ENCODE results near the gene LAMA1. TPM values are rescaled to one million over a fixed set of nuclear protein-coding genes. Genes with fewer than 3 reads are reported as not detected.

LAMA1 gene
- total RNA-seq, 1 donor from 2014 or later, result 91.4 TPM

- no peak overlapping the region for H3K27ac Mint-ChIP-seq
- no peak for DNase-seq (ENCODE audit: low spot score in 2 of 2, unreplicated experiment in 2 of 2)
- no peaks in the 10 kb centered on the region for H3K9me3 Mint-ChIP-seq
- no peak overlapping the region for H3K4me3 Mint-ChIP-seq
- H3K27me3 Mint-ChIP-seq (ENCODE audit: low read depth), result no peaks in the 10 kb centered on the region
- TF ChIP-seq CTCF (IDR thresholded peaks at IDR 0.05; ENCODE audit: unreplicated experiment), result peak; percentile 47
- H3K4me1 Mint-ChIP-seq, result no peaks in the 10 kb centered on the region
- H3K36me3 Mint-ChIP-seq, result peaks cover 31% of the 10 kb centered on the region
These were observed 95.4 kb downstream of the LAMA1 start for GRCh38 chr18:7021994-7022840.

- no peaks in the 10 kb centered on the region for H3K4me1 Mint-ChIP-seq
- H3K27me3 Mint-ChIP-seq (ENCODE audit: low read depth), result no peaks in the 10 kb centered on the region
- no peak overlapping the region for H3K4me3 Mint-ChIP-seq
- no peak for DNase-seq (ENCODE audit: low spot score in 2 of 2, unreplicated experiment in 2 of 2)
- H3K36me3 Mint-ChIP-seq, result peaks cover 27% of the 10 kb centered on the region
- no peaks in the 10 kb centered on the region for H3K9me3 Mint-ChIP-seq
- TF ChIP-seq CTCF (IDR thresholded peaks at IDR 0.05; ENCODE audit: unreplicated experiment), result no peak
- no peak overlapping the region for H3K27ac Mint-ChIP-seq
These were observed 96.4 kb downstream of the LAMA1 start for GRCh38 chr18:7020995-7021777.

GRCh38 chr18:7017013-7017412, 100.6 kb downstream of the LAMA1 start:
- no peak for DNase-seq (ENCODE audit: low spot score in 2 of 2, unreplicated experiment in 2 of 2)
- peaks cover 39% of the 10 kb centered on the region for H3K36me3 Mint-ChIP-seq

GRCh38 chr18:7011142-7011541, 106.5 kb downstream of the LAMA1 start:
- H3K36me3 Mint-ChIP-seq, result peaks cover 47% of the 10 kb centered on the region
- no peaks in the 10 kb centered on the region for H3K9me3 Mint-ChIP-seq
- no peak for TF ChIP-seq CTCF (IDR thresholded peaks at IDR 0.05; ENCODE audit: unreplicated experiment)
- H3K4me1 Mint-ChIP-seq, result no peaks in the 10 kb centered on the region
- no peak overlapping the region for H3K4me3 Mint-ChIP-seq
- no peaks in the 10 kb centered on the region for H3K27me3 Mint-ChIP-seq (ENCODE audit: low read depth)
- no peak overlapping the region for H3K27ac Mint-ChIP-seq
- DNase-seq (ENCODE audit: low spot score in 2 of 2, unreplicated experiment in 2 of 2), result no peak

More at GRCh38 chr18:7017013-7017412, 100.6 kb downstream of the LAMA1 start:
- no peak for TF ChIP-seq CTCF (IDR thresholded peaks at IDR 0.05; ENCODE audit: unreplicated experiment)
- Mint-ChIP-seq H3K9me3 (no peaks in the 10 kb centered on the region), H3K27ac (no peak overlapping the region), H3K4me3 (no peak overlapping the region), H3K4me1 (no peaks in the 10 kb centered on the region), H3K27me3 (ENCODE audit: low read depth) (no peaks in the 10 kb centered on the region)

- H3K27me3 Mint-ChIP-seq (ENCODE audit: low read depth), result no peaks in the 10 kb centered on the region
- H3K4me1 Mint-ChIP-seq, result no peaks in the 10 kb centered on the region
- no peaks in the 10 kb centered on the region for H3K9me3 Mint-ChIP-seq
- no peak overlapping the region for H3K27ac Mint-ChIP-seq
- no peak for TF ChIP-seq CTCF (IDR thresholded peaks at IDR 0.05; ENCODE audit: unreplicated experiment)
- no peak overlapping the region for H3K4me3 Mint-ChIP-seq
- H3K36me3 Mint-ChIP-seq, result peaks cover 24% of the 10 kb centered on the region
- DNase-seq (ENCODE audit: low spot score in 2 of 2, unreplicated experiment in 2 of 2), result no peak
These were observed 113.6 kb downstream of the LAMA1 start for GRCh38 chr18:7004009-7004408.
